PC-9 (cell line): ENCODE data around the gene HSD3B2. TPM values are rescaled to one million over a fixed set of nuclear protein-coding genes. Genes with fewer than 3 reads are reported as not detected.

Source experiments
- BruUV-seq: library from RNA; stranded (reverse); fragments of 400-500 nt; replicated peaks from 2 replicates; lab custom pipeline; 2021; lab: Mats Ljungman, UMichigan
- CTCF ChIA-PET: fragments of 300-600 bp; sonication (Branson Sonifier 250); formaldehyde crosslinking; loops from one replicate; lab custom pipeline; 2022; ENCODE audit warnings: antibody characterized with exemption; lab: Charles Lee
- POLR2A ChIA-PET: fragments of 300-600 bp; sonication (Branson Sonifier 250); formaldehyde crosslinking; loops from one replicate; lab custom pipeline; 2022; ENCODE audit warnings: antibody characterized with exemption; ENCODE audit not compliant: unreplicated experiment; lab: Charles Lee
- DNase-seq, 2 experiments: peaks; one replicate each; pipeline versions ENCODE4 v3.0.0 to v3.0.0-alpha.2; 2015 to 2022; ENCODE audit warnings: mixed read lengths in 1 of 2
- H2AFZ ChIP-seq: fragments of 200-600 bp; sonication (generic); 2 replicates; pipeline ENCODE4 v1.8.1; 2017; ENCODE audit warnings: antibody characterized with exemption
- H3F3A ChIP-seq: fragments of 200-600 bp; sonication (generic); 2 replicates; pipeline ENCODE4 v1.8.1; 2017; ENCODE audit warnings: antibody characterized with exemption, mild to moderate bottlenecking, low read depth; ENCODE audit not compliant: insufficient read depth
- H3K27ac ChIP-seq: fragments of 200-600 bp; sonication (generic); 2 replicates; pipeline ENCODE4 v1.6.1; 2016; ENCODE audit warnings: mixed run types
- H3K27me3 ChIP-seq: fragments of 200-600 bp; sonication (generic); 2 replicates; pipeline ENCODE4 v1.6.1; 2016; ENCODE audit warnings: low read depth, mixed run types; ENCODE audit not compliant: insufficient read depth
- H3K36me3 ChIP-seq: fragments of 200-600 bp; sonication (generic); 2 replicates; pipeline ENCODE4 v1.6.1; 2016; ENCODE audit warnings: low read depth, mixed run types
- H3K4me1 ChIP-seq: fragments of 200-600 bp; sonication (generic); replicated peaks from 2 replicates; pipeline ENCODE4 v1.6.1; 2016; ENCODE audit warnings: mixed run types; ENCODE audit not compliant: insufficient read depth
- H3K4me2 ChIP-seq: fragments of 200-600 bp; sonication (generic); 2 replicates; pipeline ENCODE4 v1.6.1; 2017; ENCODE audit warnings: mixed run types
- H3K4me3 ChIP-seq: fragments of 200-600 bp; sonication (generic); 2 replicates; pipeline ENCODE4 v1.6.1; 2016; ENCODE audit warnings: mixed run types
- H3K79me2 ChIP-seq: fragments of 200-600 bp; sonication (generic); 2 replicates; pipeline ENCODE4 v1.6.1; 2017; ENCODE audit warnings: low read depth, mixed run types
- H3K9me2 ChIP-seq: fragments of 200-600 bp; sonication (generic); 2 replicates; pipeline ENCODE4 v1.8.1; 2017; ENCODE audit warnings: mild to moderate bottlenecking; ENCODE audit not compliant: insufficient read depth
- H3K9me3 ChIP-seq: fragments of 200-600 bp; sonication (generic); 2 replicates; pipeline ENCODE4 v1.8.1; 2016; ENCODE audit warnings: low read depth; ENCODE audit not compliant: insufficient read depth
- H4K20me1 ChIP-seq: fragments of 200-600 bp; sonication (generic); 2 replicates; pipeline ENCODE4 v1.8.1; 2017; ENCODE audit not compliant: insufficient read depth
- EZH2 ChIP-seq: fragments of 200-600 bp; sonication (generic); IDR thresholded peaks from 2 replicates; pipeline ENCODE4 v1.8.0; 2017; ENCODE audit warnings: antibody characterized with exemption, low read depth
- intact Hi-C: fragments of 100-400 bp; cut with micrococcal nuclease; formaldehyde crosslinking; loops from one replicate; pipeline ENCODE4 v1.10.0; 2022; ENCODE audit not compliant: unreplicated experiment
- total RNA-seq: library from RNA; stranded (reverse); gene quantifications from 2 replicates; pipeline ENCODE4 v1.2.3, GENCODE V29; 2021
- TF ChIP-seq, protein P1 (sequence below): fragments of 200-600 bp; sonication (generic); conservative IDR thresholded peaks from 2 replicates; pipeline ENCODE4 v1.6.1; 2017; ENCODE audit warnings: mixed run types, antibody characterized with exemption, mild to moderate bottlenecking, moderate library complexity

HSD3B2 gene
- total RNA-seq, 1 experiment from 2014 or later = not detected

DNA sequence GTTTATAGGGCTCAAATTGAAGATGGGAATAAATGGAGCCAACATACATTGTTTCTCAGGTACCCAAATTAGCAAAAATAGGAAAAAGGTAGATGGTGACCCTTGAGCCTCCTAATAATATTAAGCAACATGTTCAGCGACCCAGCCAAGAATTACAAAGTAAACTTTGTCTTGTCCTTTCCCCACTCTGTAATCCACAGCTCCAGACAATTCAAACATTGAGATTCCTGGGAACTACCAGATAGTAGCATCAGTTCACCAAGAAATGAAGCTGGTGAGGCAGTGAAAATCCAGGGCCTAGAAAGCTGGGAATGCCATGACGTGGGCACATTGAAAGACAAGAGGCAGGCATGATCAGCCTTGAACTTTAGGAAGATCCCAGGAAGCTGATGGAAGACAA is 34.6 kb upstream of the HSD3B2 start:
- Histone ChIP-seq H4K20me1 (no peaks in the 10 kb centered on the region), H3K4me2 (no peak overlapping the region), H3K4me3 (no peak overlapping the region), H3K79me2 (no peaks in the 10 kb centered on the region), H3K27me3 (no peaks in the 10 kb centered on the region), H3K27ac (no peak overlapping the region), H3K9me3 (peaks cover 7% of the 10 kb centered on the region), H3K9me2 (no peaks in the 10 kb centered on the region), H3K36me3 (no peaks in the 10 kb centered on the region), H3F3A (no peaks in the 10 kb centered on the region), H2AFZ (no peak overlapping the region), H3K4me1 (peaks cover 3% of the 10 kb centered on the region; the same call in 1 of the 2 replicates)
- intact Hi-C loops = no loop called here
- DNase-seq = no peak
- ChIA-PET CTCF (no interaction called here), POLR2A (interaction anchor here (0.8 kb wide), 1 partner anchor 505 kb away, joined by 6 read pairs; no protein-coding TSS in a partner anchor)
- TF ChIP-seq, protein P1, sequence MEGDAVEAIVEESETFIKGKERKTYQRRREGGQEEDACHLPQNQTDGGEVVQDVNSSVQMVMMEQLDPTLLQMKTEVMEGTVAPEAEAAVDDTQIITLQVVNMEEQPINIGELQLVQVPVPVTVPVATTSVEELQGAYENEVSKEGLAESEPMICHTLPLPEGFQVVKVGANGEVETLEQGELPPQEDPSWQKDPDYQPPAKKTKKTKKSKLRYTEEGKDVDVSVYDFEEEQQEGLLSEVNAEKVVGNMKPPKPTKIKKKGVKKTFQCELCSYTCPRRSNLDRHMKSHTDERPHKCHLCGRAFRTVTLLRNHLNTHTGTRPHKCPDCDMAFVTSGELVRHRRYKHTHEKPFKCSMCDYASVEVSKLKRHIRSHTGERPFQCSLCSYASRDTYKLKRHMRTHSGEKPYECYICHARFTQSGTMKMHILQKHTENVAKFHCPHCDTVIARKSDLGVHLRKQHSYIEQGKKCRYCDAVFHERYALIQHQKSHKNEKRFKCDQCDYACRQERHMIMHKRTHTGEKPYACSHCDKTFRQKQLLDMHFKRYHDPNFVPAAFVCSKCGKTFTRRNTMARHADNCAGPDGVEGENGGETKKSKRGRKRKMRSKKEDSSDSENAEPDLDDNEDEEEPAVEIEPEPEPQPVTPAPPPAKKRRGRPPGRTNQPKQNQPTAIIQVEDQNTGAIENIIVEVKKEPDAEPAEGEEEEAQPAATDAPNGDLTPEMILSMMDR = no peak
- no peak for TF ChIP-seq EZH2
- no TSS peak for BruUV-seq

DNA sequence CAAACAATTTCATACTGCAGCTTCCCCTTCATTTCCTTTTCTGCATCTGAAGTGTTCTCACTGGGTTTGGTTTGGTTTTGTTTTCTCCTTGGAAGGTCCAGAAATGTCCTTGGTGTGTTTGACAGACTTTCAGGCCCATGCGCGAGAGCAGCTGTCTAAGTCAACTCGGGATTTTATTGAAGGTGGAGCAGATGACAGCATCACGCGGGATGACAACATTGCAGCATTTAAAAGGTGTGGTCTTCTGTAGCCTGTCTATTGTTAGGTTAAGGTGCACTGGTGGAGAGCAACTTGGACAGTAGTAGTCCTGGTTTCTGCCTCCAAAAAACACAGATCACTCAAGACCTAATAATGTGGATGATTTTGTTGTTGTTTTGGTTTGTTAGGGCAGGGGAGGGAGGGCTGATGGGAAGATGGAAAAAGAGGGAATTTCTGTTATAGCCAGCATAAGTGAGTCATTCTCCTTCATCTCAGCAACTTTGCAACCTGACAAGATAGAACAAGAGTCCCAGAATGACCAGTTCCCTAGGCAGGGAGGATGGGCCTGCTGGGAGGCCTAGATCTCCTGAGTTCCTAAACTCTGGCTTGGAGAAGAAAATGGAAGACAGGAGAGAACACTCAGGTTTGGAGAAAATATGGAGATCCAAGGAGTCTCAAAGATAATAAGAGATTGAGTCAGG is 33.8 kb upstream of the HSD3B2 start:
- BruUV-seq = no TSS peak
- no peaks in the 10 kb centered on the region for H3K36me3 ChIP-seq
- intact Hi-C loops = no loop called here

GRCh38 chr1:119384591-119384990 is 30.4 kb upstream of the HSD3B2 start:
- no peak overlapping the region for H3K4me2 ChIP-seq
- BruUV-seq = no TSS peak
- TF ChIP-seq, protein P1 = no peak
- no peak for TF ChIP-seq EZH2
- no peak for DNase-seq
- H3K9me3 ChIP-seq = no peaks in the 10 kb centered on the region
- intact Hi-C loops = no loop called here
- H3K36me3 ChIP-seq = no peaks in the 10 kb centered on the region
- H2AFZ ChIP-seq = no peak overlapping the region
- no peaks in the 10 kb centered on the region for H4K20me1 ChIP-seq
- ChIA-PET CTCF (no interaction called here), POLR2A (no interaction called here)
- H3K27me3 ChIP-seq = no peaks in the 10 kb centered on the region
- no peak overlapping the region for H3K27ac ChIP-seq
- H3K4me1 ChIP-seq = peaks cover 19% of the 10 kb centered on the region
- peaks cover 9% of the 10 kb centered on the region for H3F3A ChIP-seq
- no peak overlapping the region for H3K4me3 ChIP-seq
- H3K79me2 ChIP-seq = no peaks in the 10 kb centered on the region
- H3K9me2 ChIP-seq = no peaks in the 10 kb centered on the region

More for the DNA sequence above, 33.8 kb upstream of the HSD3B2 start:
- Histone ChIP-seq H3K27me3 (no peaks in the 10 kb centered on the region), H3K79me2 (no peaks in the 10 kb centered on the region), H3K27ac (no peak overlapping the region), H3K9me2 (no peaks in the 10 kb centered on the region), H3K4me3 (no peak overlapping the region), H4K20me1 (no peaks in the 10 kb centered on the region), H3K4me1 (no peaks in the 10 kb centered on the region), H3K4me2 (no peak overlapping the region), H2AFZ (no peak overlapping the region), H3K9me3 (peaks cover 7% of the 10 kb centered on the region), H3F3A (no peaks in the 10 kb centered on the region)
- DNase-seq = no peak
- TF ChIP-seq, protein P1 = no peak
- no peak for TF ChIP-seq EZH2
- ChIA-PET POLR2A (interaction anchor here (0.8 kb wide), 1 partner anchor 506 kb away, joined by 6 read pairs; no protein-coding TSS in a partner anchor), CTCF (no interaction called here)
